ENCODE results near the gene COL9A3.

GRCh38 chr20:62816884-62817873 is at the start of gene COL9A3:
- TF ChIP-seq CTCF (IDR thresholded peaks at IDR 0.05) (no peak), POLR2A (IDR thresholded peaks at IDR 0.05) (no peak)
